ENCODE data around the gene PRTG. TPM values are rescaled to one million over a fixed set of nuclear protein-coding genes. Genes with fewer than 3 reads are reported as not detected.

Gene PRTG
- total and polyA plus RNA-seq, 10 of the 15 experiments (the other 5 are each of a cell fraction or from before 2014, with no cell fraction given), result under 0.01 to 0.25 TPM; not detected in 8

GRCh38 chr15:55649058-55649423 lies 93.9 kb downstream of the PRTG start:
- ATAC-seq, result no peak
- Histone ChIP-seq H4K20me1 (ENCODE audit: control insufficient read depth, insufficient read depth) (no peaks in the 10 kb centered on the region), H3K9me3 (replicated peaks; ENCODE audit: control insufficient read depth, insufficient read depth, low read length) (no peaks in the 10 kb centered on the region), H3K79me2 (ENCODE audit: control insufficient read depth, insufficient read depth, low read length) (no peaks in the 10 kb centered on the region), H2AFZ (ENCODE audit: control insufficient read depth, low read depth, low read length) (no peak overlapping the region), H3K27me3 (replicated peaks in 1 of 2; ENCODE audit: control insufficient read depth in 2 of 2, insufficient read depth in 2 of 2, low read length in 1 of 2) (no peaks in the 10 kb centered on the region), H3K4me3 (no peak overlapping the region), H3K36me3 (ENCODE audit: control insufficient read depth in 2 of 2, insufficient read depth in 2 of 2, low read length in 1 of 2) (no peaks in the 10 kb centered on the region), H3K9ac (ENCODE audit: control insufficient read depth, insufficient read depth, low read length) (no peak overlapping the region), H3K4me1 (ENCODE audit: control insufficient read depth, insufficient read depth, low read length) (no peaks in the 10 kb centered on the region), H3K27ac (ENCODE audit: control insufficient read depth, insufficient read depth) (no peak overlapping the region), H3K4me2 (ENCODE audit: control insufficient read depth, insufficient read depth) (no peak overlapping the region)
- ChIA-PET CTCF (interaction anchor here (0.7 to 3.1 kb wide), 18 partner anchors 10 to 1395 kb away, joined by 3 to 33 read pairs (median 4); no protein-coding TSS in a partner anchor), RAD21 (ENCODE audit: unreplicated experiment) (interaction anchor here (1.3 to 2.7 kb wide), 2 partner anchors 10 to 197 kb away, joined by 3 to 15 read pairs; no protein-coding TSS in a partner anchor), SMC1A (ENCODE audit: uncharacterized antibody, unreplicated experiment) (interaction anchor here (0.5 to 3.0 kb wide), 7 partner anchors 28 to 263 kb away, joined by 3 to 13 read pairs (median 3); no protein-coding TSS in a partner anchor), POLR2A (no interaction called here)
- FAIRE-seq, result no peak
- 60% methylated on average over 1 of the region's 1 CpG for WGBS (ENCODE audit: insufficient coverage, insufficient replicate concordance, low lambda C conversion rate, missing lambda C conversion rate)
- no TSS peak for BruUV-seq (replicated peaks)
- DNase-seq (ENCODE audit: low read depth, low spot score), result no peak
- in situ Hi-C loops (cut with MboI) (loop anchor here (5.0 to 10.0 kb wide), 2 partner anchors 198 to 434 kb away; no protein-coding TSS in a partner anchor), intact Hi-C loops (cut with micrococcal nuclease; ENCODE audit: unreplicated experiment) (loop anchor here (5.0 to 10.0 kb wide), 2 partner anchors 248 to 406 kb away; no protein-coding TSS in a partner anchor)
- TF ChIP-seq RUNX3 (IDR thresholded peaks at IDR 0.05; ENCODE audit: low read length) (no peak), RB1 (IDR thresholded peaks at IDR 0.05; ENCODE audit: borderline replicate concordance) (no peak), ZNF384 (IDR thresholded peaks at IDR 0.05; ENCODE audit: borderline replicate concordance, low read depth, low read length) (no peak), FOXK2 (IDR thresholded peaks at IDR 0.05) (no peak), MYC (IDR thresholded peaks at IDR 0.05; ENCODE audit: insufficient read depth, insufficient read length, insufficient replicate concordance, low read length, severe bottlenecking) (no peak), CBX5 (IDR thresholded peaks at IDR 0.05; ENCODE audit: low read depth) (no peak), KAT2A (conservative IDR thresholded peaks at IDR 0.05; ENCODE audit: control insufficient read depth, low read depth, low read length) (no peak), NR2C1 (IDR thresholded peaks at IDR 0.05) (no peak), RAD51 (IDR thresholded peaks at IDR 0.05) (no peak), EED (IDR thresholded peaks at IDR 0.05; ENCODE audit: low read depth) (no peak), NFXL1 (IDR thresholded peaks at IDR 0.05; ENCODE audit: borderline replicate concordance) (no peak), ZBTB33 (IDR thresholded peaks at IDR 0.05) (no peak), TCF12 (IDR thresholded peaks at IDR 0.05; ENCODE audit: low read depth, low read length) (no peak), POU2F2 (IDR thresholded peaks at IDR 0.05; ENCODE audit: borderline replicate concordance, low read depth, low read length) (no peak)
